ENCODE results near the gene ZNF747.

- TF ChIP-seq, protein P1, sequence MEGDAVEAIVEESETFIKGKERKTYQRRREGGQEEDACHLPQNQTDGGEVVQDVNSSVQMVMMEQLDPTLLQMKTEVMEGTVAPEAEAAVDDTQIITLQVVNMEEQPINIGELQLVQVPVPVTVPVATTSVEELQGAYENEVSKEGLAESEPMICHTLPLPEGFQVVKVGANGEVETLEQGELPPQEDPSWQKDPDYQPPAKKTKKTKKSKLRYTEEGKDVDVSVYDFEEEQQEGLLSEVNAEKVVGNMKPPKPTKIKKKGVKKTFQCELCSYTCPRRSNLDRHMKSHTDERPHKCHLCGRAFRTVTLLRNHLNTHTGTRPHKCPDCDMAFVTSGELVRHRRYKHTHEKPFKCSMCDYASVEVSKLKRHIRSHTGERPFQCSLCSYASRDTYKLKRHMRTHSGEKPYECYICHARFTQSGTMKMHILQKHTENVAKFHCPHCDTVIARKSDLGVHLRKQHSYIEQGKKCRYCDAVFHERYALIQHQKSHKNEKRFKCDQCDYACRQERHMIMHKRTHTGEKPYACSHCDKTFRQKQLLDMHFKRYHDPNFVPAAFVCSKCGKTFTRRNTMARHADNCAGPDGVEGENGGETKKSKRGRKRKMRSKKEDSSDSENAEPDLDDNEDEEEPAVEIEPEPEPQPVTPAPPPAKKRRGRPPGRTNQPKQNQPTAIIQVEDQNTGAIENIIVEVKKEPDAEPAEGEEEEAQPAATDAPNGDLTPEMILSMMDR (IDR thresholded peaks at IDR 0.05; ENCODE audit: extremely low read depth in 1 of 2, insufficient read depth in 1 of 2, low read depth in 1 of 2, low read length in 2 of 2), result no peak
- TF ChIP-seq JUN (IDR thresholded peaks at IDR 0.05; ENCODE audit: borderline replicate concordance, insufficient read depth, insufficient read length, low read depth) (no peak), POLR2A (IDR thresholded peaks at IDR 0.05; ENCODE audit: low read depth, low read length) (no peak)
Measured at GRCh38 chr16:30567160-30567990, 32.7 kb upstream of the ZNF747 start.
